ENCODE measurements around the gene FOSL2. TPM values are rescaled to one million over a fixed set of nuclear protein-coding genes. Genes with fewer than 3 reads are reported as not detected.

FOSL2 gene
- total RNA-seq, 1 experiment from 2014 or later, result 34.2 TPM

GRCh38 chr2:28348149-28348567, 44.5 kb upstream of the FOSL2 start:
- H2AFZ ChIP-seq (ENCODE audit: low read length), result no peak overlapping the region
- no peaks in the 10 kb centered on the region for H3F3A ChIP-seq (ENCODE audit: low read length, unreplicated experiment)
- no peak overlapping the region for H3K27ac ChIP-seq (ENCODE audit: low read length)
- ChIA-PET CTCF (no interaction called here), POLR2A (ENCODE audit: unreplicated experiment) (no interaction called here)
- no peak overlapping the region for H3K9ac ChIP-seq (ENCODE audit: low read length)
- no peak for ATAC-seq
- no peak overlapping the region for H3K4me2 ChIP-seq (ENCODE audit: low read length)
- no peak overlapping the region for H3K4me3 ChIP-seq (ENCODE audit: low read length)
- no peaks in the 10 kb centered on the region for H3K4me1 ChIP-seq (ENCODE audit: insufficient read depth, low read length)
- no peaks in the 10 kb centered on the region for H4K20me1 ChIP-seq (ENCODE audit: low read length)
- no peak for TF ChIP-seq EZH2 (IDR thresholded peaks at IDR 0.05; ENCODE audit: low read length, unreplicated experiment)
- TF ChIP-seq EZH2phosphoT487 (IDR thresholded peaks at IDR 0.05; ENCODE audit: borderline replicate concordance, low read length), result no peak
- TF ChIP-seq, protein P1, sequence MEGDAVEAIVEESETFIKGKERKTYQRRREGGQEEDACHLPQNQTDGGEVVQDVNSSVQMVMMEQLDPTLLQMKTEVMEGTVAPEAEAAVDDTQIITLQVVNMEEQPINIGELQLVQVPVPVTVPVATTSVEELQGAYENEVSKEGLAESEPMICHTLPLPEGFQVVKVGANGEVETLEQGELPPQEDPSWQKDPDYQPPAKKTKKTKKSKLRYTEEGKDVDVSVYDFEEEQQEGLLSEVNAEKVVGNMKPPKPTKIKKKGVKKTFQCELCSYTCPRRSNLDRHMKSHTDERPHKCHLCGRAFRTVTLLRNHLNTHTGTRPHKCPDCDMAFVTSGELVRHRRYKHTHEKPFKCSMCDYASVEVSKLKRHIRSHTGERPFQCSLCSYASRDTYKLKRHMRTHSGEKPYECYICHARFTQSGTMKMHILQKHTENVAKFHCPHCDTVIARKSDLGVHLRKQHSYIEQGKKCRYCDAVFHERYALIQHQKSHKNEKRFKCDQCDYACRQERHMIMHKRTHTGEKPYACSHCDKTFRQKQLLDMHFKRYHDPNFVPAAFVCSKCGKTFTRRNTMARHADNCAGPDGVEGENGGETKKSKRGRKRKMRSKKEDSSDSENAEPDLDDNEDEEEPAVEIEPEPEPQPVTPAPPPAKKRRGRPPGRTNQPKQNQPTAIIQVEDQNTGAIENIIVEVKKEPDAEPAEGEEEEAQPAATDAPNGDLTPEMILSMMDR (conservative IDR thresholded peaks at IDR 0.05; ENCODE audit: low read depth, low read length), result no peak
- H3K27me3 ChIP-seq (ENCODE audit: low read length), result no peaks in the 10 kb centered on the region
- no peaks in the 10 kb centered on the region for H3K36me3 ChIP-seq (ENCODE audit: low read depth, low read length)
- H3K9me3 ChIP-seq (ENCODE audit: low read length), result no peaks in the 10 kb centered on the region
- H3K9me2 ChIP-seq (replicated peaks; ENCODE audit: low read length), result no peaks in the 10 kb centered on the region
- intact Hi-C loops (cut with micrococcal nuclease), result no loop called here
- no peak for DNase-seq
- BruUV-seq (replicated peaks), result no TSS peak
- H3K79me2 ChIP-seq (ENCODE audit: low read length), result no peaks in the 10 kb centered on the region

DNA sequence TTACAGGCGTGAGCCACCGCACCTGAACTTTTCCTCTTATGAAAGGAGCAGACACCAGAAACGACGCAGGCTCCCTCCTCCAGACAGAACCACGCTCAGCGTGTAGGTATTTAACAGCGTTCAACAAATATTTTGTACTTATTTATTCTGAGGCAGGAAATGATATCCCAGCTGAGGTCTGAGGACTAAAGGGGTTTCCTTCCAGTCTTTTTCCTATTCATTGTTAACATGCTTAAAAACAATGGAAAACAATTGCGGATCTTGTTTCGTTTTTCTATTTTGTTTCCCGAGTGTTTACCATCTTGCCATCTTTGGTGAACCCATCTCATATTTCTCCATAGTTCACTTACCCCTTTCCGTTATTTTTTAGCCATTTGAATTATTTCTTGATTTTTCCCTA, 43.7 kb upstream of the FOSL2 start:
- POLR2A ChIA-PET (ENCODE audit: unreplicated experiment), result no interaction called here
- Histone ChIP-seq H3K4me2 (ENCODE audit: low read length) (no peak overlapping the region), H3K36me3 (ENCODE audit: low read depth, low read length) (no peaks in the 10 kb centered on the region), H3K79me2 (ENCODE audit: low read length) (no peaks in the 10 kb centered on the region), H3F3A (ENCODE audit: low read length, unreplicated experiment) (no peaks in the 10 kb centered on the region), H3K4me3 (ENCODE audit: low read length) (no peak overlapping the region), H3K9me3 (ENCODE audit: low read length) (no peaks in the 10 kb centered on the region), H3K27ac (ENCODE audit: low read length) (no peak overlapping the region), H4K20me1 (ENCODE audit: low read length) (no peaks in the 10 kb centered on the region), H3K4me1 (ENCODE audit: insufficient read depth, low read length) (no peaks in the 10 kb centered on the region), H3K27me3 (ENCODE audit: low read length) (no peaks in the 10 kb centered on the region), H3K9ac (ENCODE audit: low read length) (no peak overlapping the region), H2AFZ (ENCODE audit: low read length) (no peak overlapping the region), H3K9me2 (replicated peaks; ENCODE audit: low read length) (no peaks in the 10 kb centered on the region)
- no peak for TF ChIP-seq EZH2 (IDR thresholded peaks at IDR 0.05; ENCODE audit: low read length, unreplicated experiment)
- TF ChIP-seq, protein P1 (conservative IDR thresholded peaks at IDR 0.05; ENCODE audit: low read depth, low read length), result no peak
- TF ChIP-seq EZH2phosphoT487 (IDR thresholded peaks at IDR 0.05; ENCODE audit: borderline replicate concordance, low read length), result no peak
- BruUV-seq (replicated peaks), result no TSS peak
- DNase-seq (no peak), ATAC-seq (no peak)
- CTCF ChIA-PET, result no interaction called here
- intact Hi-C loops (cut with micrococcal nuclease), result no loop called here

- CTCF ChIA-PET, result no interaction called here
These were observed 43.0 kb upstream of the FOSL2 start for GRCh38 chr2:28349546-28350165.

More at GRCh38 chr2:28349546-28350165, 43.0 kb upstream of the FOSL2 start:
- no TSS peak for BruUV-seq (replicated peaks)
- Histone ChIP-seq H3K9me2 (replicated peaks; ENCODE audit: low read length) (no peaks in the 10 kb centered on the region), H4K20me1 (ENCODE audit: low read length) (no peaks in the 10 kb centered on the region), H3K9ac (ENCODE audit: low read length) (no peak overlapping the region), H2AFZ (ENCODE audit: low read length) (no peak overlapping the region), H3K27ac (ENCODE audit: low read length) (no peak overlapping the region), H3K79me2 (ENCODE audit: low read length) (no peaks in the 10 kb centered on the region), H3K4me1 (ENCODE audit: insufficient read depth, low read length) (no peaks in the 10 kb centered on the region), H3F3A (ENCODE audit: low read length, unreplicated experiment) (no peaks in the 10 kb centered on the region), H3K4me2 (ENCODE audit: low read length) (no peak overlapping the region), H3K4me3 (ENCODE audit: low read length) (no peak overlapping the region), H3K9me3 (ENCODE audit: low read length) (no peaks in the 10 kb centered on the region), H3K36me3 (ENCODE audit: low read depth, low read length) (no peaks in the 10 kb centered on the region), H3K27me3 (ENCODE audit: low read length) (no peaks in the 10 kb centered on the region)
- DNase-seq (no peak), ATAC-seq (no peak)
- POLR2A ChIA-PET (ENCODE audit: unreplicated experiment), result no interaction called here
- TF ChIP-seq, protein P1 (conservative IDR thresholded peaks at IDR 0.05; ENCODE audit: low read depth, low read length), result no peak
- no peak for TF ChIP-seq EZH2phosphoT487 (IDR thresholded peaks at IDR 0.05; ENCODE audit: borderline replicate concordance, low read length)
- TF ChIP-seq EZH2 (IDR thresholded peaks at IDR 0.05; ENCODE audit: low read length, unreplicated experiment), result no peak
- intact Hi-C loops (cut with micrococcal nuclease), result no loop called here

Measured in PC-3 (cell line).